ENCODE measurements around the gene MKLN1. TPM values are rescaled to one million over a fixed set of nuclear protein-coding genes. Genes with fewer than 3 reads are reported as not detected.

The MKLN1 gene
- total RNA-seq, 1 experiment from 2014 or later, result 48.5 TPM

DNA sequence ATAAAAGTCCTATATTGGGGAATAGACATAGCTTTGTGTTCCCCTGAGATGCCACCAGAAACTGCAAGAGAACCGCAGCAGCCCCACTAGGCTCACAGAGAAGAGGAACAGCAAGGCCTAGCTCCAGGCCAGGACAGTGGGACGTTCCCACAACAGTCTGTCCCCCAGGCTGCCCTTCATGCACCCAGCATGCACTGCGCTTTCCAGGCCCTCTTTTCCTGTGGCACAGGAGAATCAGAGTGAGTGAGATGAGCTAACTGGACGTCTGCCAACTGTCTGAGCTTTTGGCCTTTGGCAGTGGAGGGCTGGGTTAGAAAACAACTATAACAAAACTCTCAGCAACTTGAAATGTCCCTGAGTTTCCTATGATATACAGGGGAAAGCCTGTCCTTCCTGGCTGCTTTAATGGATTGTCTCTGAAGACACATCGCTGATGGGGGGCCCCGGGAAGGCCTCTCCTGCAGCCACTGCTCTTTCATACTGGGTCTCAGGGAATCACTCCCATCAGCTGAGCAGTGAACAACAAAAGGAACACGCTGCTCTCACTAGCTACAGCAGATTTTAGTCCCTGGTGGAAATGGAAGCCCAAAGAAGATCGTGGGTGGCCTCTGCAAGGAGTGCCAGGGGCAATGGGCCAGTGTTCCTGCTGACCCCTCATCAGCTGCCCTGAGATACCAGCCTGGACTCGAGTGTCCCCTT, 175.3 kb downstream of the MKLN1 start (continued):
- no peak for TF ChIP-seq POLR2A (IDR thresholded peaks at IDR 0.05; ENCODE audit: borderline replicate concordance, extremely low read depth, insufficient read depth, insufficient read length)
- TF ChIP-seq SRF (IDR thresholded peaks at IDR 0.05; ENCODE audit: low read depth), result no peak
- TF ChIP-seq ZNF274 (IDR thresholded peaks at IDR 0.05; ENCODE audit: low read depth, low read length), result no peak

DNA sequence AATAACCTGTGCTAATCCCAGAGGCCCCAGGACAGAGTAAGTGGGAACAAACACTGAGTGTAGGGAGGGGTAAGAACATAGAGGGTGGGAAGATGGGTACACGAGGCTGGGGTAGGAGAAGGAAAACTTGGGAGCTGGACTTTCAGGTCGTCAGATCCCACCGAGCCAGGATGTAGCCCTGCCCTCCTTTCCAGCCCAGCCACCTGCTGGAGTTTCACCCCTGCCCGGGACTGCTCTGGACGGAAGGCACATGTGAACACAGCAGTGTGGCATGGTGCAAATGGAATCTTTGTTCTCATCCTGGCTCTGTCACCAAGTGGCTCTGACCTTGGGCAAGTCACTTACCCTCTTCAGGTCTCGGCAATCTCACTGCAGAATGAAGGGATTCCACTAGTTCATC, 176.0 kb downstream of the MKLN1 start:
- no peak for TF ChIP-seq POLR2A (IDR thresholded peaks at IDR 0.05; ENCODE audit: borderline replicate concordance, extremely low read depth, insufficient read depth, insufficient read length)
- no peak for TF ChIP-seq FOSL1 (IDR thresholded peaks at IDR 0.05; ENCODE audit: low read depth)
- no peak for TF ChIP-seq CBX3 (IDR thresholded peaks at IDR 0.05; ENCODE audit: low read depth)
- TF ChIP-seq EZH2 (IDR thresholded peaks at IDR 0.05), result no peak
- TF ChIP-seq POLR2AphosphoS5 (IDR thresholded peaks at IDR 0.05; ENCODE audit: low read depth, low read length), result 0 out of 2 replicates have a peak, but pooled peaks have one; percentile 11
- no peaks in the 10 kb centered on the region for H3K9me3 ChIP-seq (ENCODE audit: control insufficient read depth in 1 of 2, insufficient read depth in 1 of 2, low read depth in 1 of 2, low read length in 2 of 2)
- H3K36me3 ChIP-seq (ENCODE audit: control insufficient read depth in 1 of 2, insufficient read depth in 2 of 2, low read length in 2 of 2), result peaks cover 3% of the 10 kb centered on the region in 2 experiments; a peak in 2 of 4 replicates
- H2AFZ ChIP-seq (ENCODE audit: low read depth, low read length, poor library complexity, severe bottlenecking), result no peak overlapping the region
- no TSS peak for BruUV-seq (replicated peaks)
- intact Hi-C loops (cut with micrococcal nuclease), result no loop called here
- no peak overlapping the region for H3K4me3 ChIP-seq (replicated peaks in 1 of 2; ENCODE audit: low read depth in 1 of 2, low read length in 2 of 2)
- no peak for ATAC-seq
- no peaks in the 10 kb centered on the region for H3K27me3 ChIP-seq (ENCODE audit: insufficient read depth, low read length)
- H3K9ac ChIP-seq (ENCODE audit: low read length), result no peak overlapping the region
- ChIA-PET RAD21 (ENCODE audit: low non-redundant PET in 1 of 2, low total read pairs in 2 of 2, uncharacterized antibody in 2 of 2, unreplicated experiment in 2 of 2) (no interaction called here), POLR2A (no interaction called here), CTCF (no interaction called here)
- H3K79me2 ChIP-seq (ENCODE audit: insufficient read depth, low read length), result no peaks in the 10 kb centered on the region
- no peaks in the 10 kb centered on the region for H4K20me1 ChIP-seq (ENCODE audit: insufficient read depth)
- no peak overlapping the region for H3K27ac ChIP-seq (ENCODE audit: low read depth, low read length)
- H3K4me2 ChIP-seq (ENCODE audit: low read length), result no peak overlapping the region
- H3K4me1 ChIP-seq (ENCODE audit: control insufficient read depth in 1 of 2, insufficient read depth in 2 of 2, low read length in 2 of 2), result peaks cover 0 to 5% of the 10 kb centered on the region in 2 experiments; a peak in 1 of 4 replicates
- H3K9me2 ChIP-seq (ENCODE audit: insufficient read depth), result no peaks in the 10 kb centered on the region
- no peak for DNase-seq (ENCODE audit: low read depth, low spot score)

Data from HCT116 (cell line).